HepG2 (cell line): ENCODE measurements around the gene CAST. TPM values are rescaled to one million over a fixed set of nuclear protein-coding genes. Genes with fewer than 3 reads are reported as not detected.

ENCODE experiments used
- ETV5 ChIP-seq: IDR thresholded peaks from 2 replicates; pipeline ENCODE4 v1.6.1; 2018; ENCODE audit warnings: missing biosample characterization, missing genetic modification reagents, inconsistent platforms, borderline replicate concordance
- FOXC1 ChIP-seq: sonication (generic); formaldehyde crosslinking; IDR thresholded peaks from 2 replicates; pipeline ENCODE4 v1.8.0; 2022; ENCODE audit warnings: mild to moderate bottlenecking, missing genetic modification reagents, borderline replicate concordance
- FOXJ3 ChIP-seq: sonication (generic); formaldehyde crosslinking; IDR thresholded peaks from 2 replicates; pipeline ENCODE4 v1.4.0; 2020; ENCODE audit warnings: missing genetic modification reagents, mild to moderate bottlenecking, borderline replicate concordance
- KLF16 ChIP-seq, 2 experiments: sonication (generic) in 1 of 2; formaldehyde crosslinking in 1 of 2; IDR thresholded peaks; 2 replicates each; pipeline versions ENCODE4 v1.6.1 to v1.8.0; 2016 to 2023; ENCODE audit warnings: missing genetic modification reagents in 2 of 2, missing compliant biosample characterization in 1 of 2
- KMT2B ChIP-seq: IDR thresholded peaks from 2 replicates; pipeline ENCODE4 v1.6.1; 2016; ENCODE audit warnings: missing genetic modification reagents, missing compliant biosample characterization
- MBD4 ChIP-seq: IDR thresholded peaks from 2 replicates; pipeline ENCODE4 v1.6.1; 2012; ENCODE audit warnings: low read length, inconsistent platforms, borderline replicate concordance
- PCBP1 ChIP-seq: fragments of 200-400 bp; formaldehyde crosslinking; IDR thresholded peaks from 2 replicates; pipeline ENCODE4 v1.6.1; 2017; ENCODE audit warnings: mild to moderate bottlenecking, low read depth, low read length, borderline replicate concordance
- RBFOX2 ChIP-seq: fragments of 200-400 bp; formaldehyde crosslinking; IDR thresholded peaks from 2 replicates; pipeline ENCODE4 v1.6.1; 2017; ENCODE audit warnings: low read depth, mild to moderate bottlenecking, low read length
- RXRA ChIP-seq: sonication (generic); formaldehyde crosslinking; IDR thresholded peaks from 2 replicates; pipeline ENCODE4 v1.5.1; 2020; ENCODE audit warnings: missing genetic modification reagents
- SALL2 ChIP-seq: sonication (generic); formaldehyde crosslinking; IDR thresholded peaks from 2 replicates; pipeline ENCODE4 v1.8.1; 2023; ENCODE audit warnings: mild to moderate bottlenecking, missing genetic modification reagents, inconsistent platforms
- SMARCC2 ChIP-seq: fragments of 450-650 bp; IDR thresholded peaks from 2 replicates; pipeline ENCODE4 v1.6.1; 2017; ENCODE audit warnings: antibody characterized with exemption, mild to moderate bottlenecking
- SP4 ChIP-seq: sonication (generic); formaldehyde crosslinking; IDR thresholded peaks from 2 replicates; pipeline ENCODE4 v1.8.1; 2023; ENCODE audit warnings: mild to moderate bottlenecking, missing genetic modification reagents
- TBX3 ChIP-seq: fragments of 450-650 bp; IDR thresholded peaks from 2 replicates; pipeline ENCODE4 v1.6.1; 2017; ENCODE audit warnings: antibody characterized with exemption, mild to moderate bottlenecking, inconsistent platforms, borderline replicate concordance
- ZNF10 ChIP-seq: sonication (generic); formaldehyde crosslinking; IDR thresholded peaks from 2 replicates; pipeline ENCODE4 v1.4.0; 2020; ENCODE audit warnings: mild to moderate bottlenecking, low read depth, missing genetic modification reagents, borderline replicate concordance
- ZNF124 ChIP-seq: sonication (generic); formaldehyde crosslinking; IDR thresholded peaks from 2 replicates; pipeline ENCODE4 v1.4.0; 2020; ENCODE audit warnings: missing genetic modification reagents
- ZNF292 ChIP-seq: sonication (generic); formaldehyde crosslinking; IDR thresholded peaks from 2 replicates; pipeline ENCODE4 v1.8.1; 2022; ENCODE audit warnings: mild to moderate bottlenecking, low read depth, missing genetic modification reagents, borderline replicate concordance
- ZNF383 ChIP-seq: sonication (generic); formaldehyde crosslinking; IDR thresholded peaks from 2 replicates; pipeline ENCODE4 v1.4.0; 2020; ENCODE audit warnings: missing genetic modification reagents, mild to moderate bottlenecking, borderline replicate concordance
- ZNF747 ChIP-seq: sonication (generic); formaldehyde crosslinking; IDR thresholded peaks from 2 replicates; pipeline ENCODE4 v1.8.1; 2023; ENCODE audit warnings: missing genetic modification reagents, mild to moderate bottlenecking, borderline replicate concordance
- ZNF761 ChIP-seq: sonication (generic); formaldehyde crosslinking; conservative IDR thresholded peaks from 2 replicates; pipeline ENCODE4 v1.4.0; 2020; ENCODE audit warnings: mild to moderate bottlenecking, missing genetic modification reagents
- ZNF891 ChIP-seq: sonication (generic); formaldehyde crosslinking; IDR thresholded peaks from 2 replicates; pipeline ENCODE4 v1.5.0; 2020; ENCODE audit warnings: mild to moderate bottlenecking, missing genetic modification reagents
- polyA plus RNA-seq, 8 experiments: library from polyadenylated mRNA; depleted of rRNA in 3 of 8; stranded (reverse) in 7 of 8; unstranded in 1 of 8; fragments of >200 nt; fragmentation: Illumina TruSeq in 4 of 8; extraction: Trizol in 4 of 8; gene quantifications; 2 replicates each; pipeline versions ENCODE4 v1.2.1 to v1.2.3, GENCODE V29; 2011 to 2016; ENCODE audit warnings: low read depth in 4 of 8, missing spikeins in 1 of 8, mixed read lengths in 1 of 8; ENCODE audit not compliant: insufficient read depth in 1 of 8
- total RNA-seq, 5 experiments: library from RNA; depleted of rRNA; stranded (reverse); fragments of >200 nt; fragmentation: Illumina TruSeq; extraction: Trizol; gene quantifications; 2 replicates each; pipeline ENCODE4 v1.2.3, GENCODE V29; 2016; ENCODE audit warnings: low read depth in 1 of 5
- TF ChIP-seq, protein P1 (sequence below): IDR thresholded peaks from 2 replicates; pipeline ENCODE4 v1.6.1; 2012; ENCODE audit warnings: inconsistent platforms
- TF ChIP-seq, protein P2 (sequence below): sonication (generic); formaldehyde crosslinking; IDR thresholded peaks from 2 replicates; pipeline ENCODE4 v1.5.0; 2020; ENCODE audit warnings: missing genetic modification reagents, mild to moderate bottlenecking, borderline replicate concordance
- TF ChIP-seq, protein P3 (sequence below): sonication (generic); formaldehyde crosslinking; IDR thresholded peaks from 2 replicates; pipeline ENCODE4 v1.4.0; 2020; ENCODE audit warnings: missing genetic modification reagents, borderline replicate concordance
- TF ChIP-seq, protein P4 (sequence below): sonication (generic); formaldehyde crosslinking; IDR thresholded peaks from 2 replicates; pipeline ENCODE4 v1.8.1; 2023; ENCODE audit warnings: mild to moderate bottlenecking, missing genetic modification reagents, borderline replicate concordance

The CAST gene
- total and polyA plus RNA-seq, 2 of the 13 experiments (the other 11 are each of a cell fraction or from before 2014, with no cell fraction given): 42.1 to 67.6 TPM

DNA sequence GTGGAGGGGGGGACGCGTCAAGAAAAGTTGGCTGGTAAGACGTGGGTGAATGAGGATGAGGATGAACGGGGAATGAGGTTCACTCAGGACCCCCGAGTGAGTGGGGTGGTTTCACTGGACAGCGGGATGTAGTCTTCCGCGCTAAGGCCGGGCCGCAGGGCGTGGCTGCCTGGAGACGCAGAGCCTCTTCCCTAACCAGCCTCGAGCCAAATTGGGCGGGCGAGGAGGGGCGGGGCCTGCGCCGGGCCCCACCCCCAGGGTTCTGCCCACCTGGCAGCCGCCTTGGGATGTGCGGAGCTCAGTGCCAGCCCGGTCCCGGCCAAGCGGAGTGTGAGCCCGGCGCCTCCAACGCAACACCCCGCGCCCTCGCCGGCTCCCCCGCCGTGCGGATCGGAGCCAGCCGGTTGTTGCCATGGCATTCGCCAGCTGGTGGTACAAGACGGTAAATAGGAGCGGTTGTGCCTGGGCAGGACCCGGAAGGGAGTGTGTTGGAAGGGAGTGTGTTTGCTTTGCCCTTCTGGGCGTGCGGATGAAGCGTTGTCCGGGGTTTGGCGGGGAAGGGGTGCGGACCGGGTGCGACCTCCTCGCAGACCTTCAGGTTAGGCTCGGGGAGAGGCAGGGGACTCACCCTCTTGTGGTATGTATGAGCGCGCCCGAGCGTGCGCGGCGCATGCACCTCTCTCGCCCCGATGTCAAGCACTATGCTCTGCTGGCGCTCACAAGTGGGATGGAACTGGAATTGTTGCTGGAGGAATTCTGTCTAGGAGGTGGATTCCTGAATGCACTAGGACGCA lies 746 bp downstream of the CAST start (continued):
- TF ChIP-seq, protein P1, sequence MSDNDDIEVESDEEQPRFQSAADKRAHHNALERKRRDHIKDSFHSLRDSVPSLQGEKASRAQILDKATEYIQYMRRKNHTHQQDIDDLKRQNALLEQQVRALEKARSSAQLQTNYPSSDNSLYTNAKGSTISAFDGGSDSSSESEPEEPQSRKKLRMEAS: peak; percentile 43; the same call in 1 of the 2 replicates
- TF ChIP-seq KLF16 (CRISPR knock-in tag; IDR thresholded peaks at IDR 0.05): no peak
- TF ChIP-seq TBX3: no peak
- TF ChIP-seq MBD4: no peak
- 0 out of 2 replicates have a peak, but pooled peaks have one; percentile 1 for TF ChIP-seq ZNF761
- TF ChIP-seq ZNF747: 0 out of 2 replicates have a peak, but pooled peaks have one; percentile 27
- TF ChIP-seq RXRA (CRISPR knock-in tag): peak; percentile 35; the same call in 1 of the 2 replicates
- TF ChIP-seq ZNF10 (CRISPR knock-in tag): no peak
- TF ChIP-seq ETV5 (CRISPR knock-in tag): peak; percentile 17; the same call in 1 of the 2 replicates
- TF ChIP-seq, protein P2, sequence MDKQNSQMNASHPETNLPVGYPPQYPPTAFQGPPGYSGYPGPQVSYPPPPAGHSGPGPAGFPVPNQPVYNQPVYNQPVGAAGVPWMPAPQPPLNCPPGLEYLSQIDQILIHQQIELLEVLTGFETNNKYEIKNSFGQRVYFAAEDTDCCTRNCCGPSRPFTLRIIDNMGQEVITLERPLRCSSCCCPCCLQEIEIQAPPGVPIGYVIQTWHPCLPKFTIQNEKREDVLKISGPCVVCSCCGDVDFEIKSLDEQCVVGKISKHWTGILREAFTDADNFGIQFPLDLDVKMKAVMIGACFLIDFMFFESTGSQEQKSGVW (CRISPR knock-in tag): no peak
- no peak for TF ChIP-seq PCBP1
- 0 out of 2 replicates have a peak, but pooled peaks have one; percentile 58 for TF ChIP-seq FOXC1 (CRISPR knock-in tag)
- TF ChIP-seq, protein P3, sequence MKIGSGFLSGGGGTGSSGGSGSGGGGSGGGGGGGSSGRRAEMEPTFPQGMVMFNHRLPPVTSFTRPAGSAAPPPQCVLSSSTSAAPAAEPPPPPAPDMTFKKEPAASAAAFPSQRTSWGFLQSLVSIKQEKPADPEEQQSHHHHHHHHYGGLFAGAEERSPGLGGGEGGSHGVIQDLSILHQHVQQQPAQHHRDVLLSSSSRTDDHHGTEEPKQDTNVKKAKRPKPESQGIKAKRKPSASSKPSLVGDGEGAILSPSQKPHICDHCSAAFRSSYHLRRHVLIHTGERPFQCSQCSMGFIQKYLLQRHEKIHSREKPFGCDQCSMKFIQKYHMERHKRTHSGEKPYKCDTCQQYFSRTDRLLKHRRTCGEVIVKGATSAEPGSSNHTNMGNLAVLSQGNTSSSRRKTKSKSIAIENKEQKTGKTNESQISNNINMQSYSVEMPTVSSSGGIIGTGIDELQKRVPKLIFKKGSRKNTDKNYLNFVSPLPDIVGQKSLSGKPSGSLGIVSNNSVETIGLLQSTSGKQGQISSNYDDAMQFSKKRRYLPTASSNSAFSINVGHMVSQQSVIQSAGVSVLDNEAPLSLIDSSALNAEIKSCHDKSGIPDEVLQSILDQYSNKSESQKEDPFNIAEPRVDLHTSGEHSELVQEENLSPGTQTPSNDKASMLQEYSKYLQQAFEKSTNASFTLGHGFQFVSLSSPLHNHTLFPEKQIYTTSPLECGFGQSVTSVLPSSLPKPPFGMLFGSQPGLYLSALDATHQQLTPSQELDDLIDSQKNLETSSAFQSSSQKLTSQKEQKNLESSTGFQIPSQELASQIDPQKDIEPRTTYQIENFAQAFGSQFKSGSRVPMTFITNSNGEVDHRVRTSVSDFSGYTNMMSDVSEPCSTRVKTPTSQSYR (CRISPR knock-in tag): no peak
- peak; percentile 66 for TF ChIP-seq KMT2B (CRISPR knock-in tag)
- TF ChIP-seq SALL2 (CRISPR knock-in tag): peak; percentile 73; the same call in 1 of the 2 replicates
- no peak for TF ChIP-seq ZNF383 (CRISPR knock-in tag)
- TF ChIP-seq ZNF891 (CRISPR knock-in tag): no peak
- no peak for TF ChIP-seq ZNF292
- TF ChIP-seq, protein P4, sequence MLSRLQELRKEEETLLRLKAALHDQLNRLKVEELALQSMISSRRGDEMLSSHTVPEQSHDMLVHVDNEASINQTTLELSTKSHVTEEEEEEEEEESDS (CRISPR knock-in tag): no peak
- TF ChIP-seq RBFOX2: peak; percentile 77
- TF ChIP-seq SP4 (CRISPR knock-in tag): peak; percentile 72; the same call in 1 of the 2 replicates
- no peak; the same call in 1 of the 2 replicates for TF ChIP-seq FOXJ3 (CRISPR knock-in tag)
- no peak for TF ChIP-seq SMARCC2
- TF ChIP-seq ZNF124 (CRISPR knock-in tag): no peak
